Measurements from ENCODE around the gene VPS50. TPM values are rescaled to one million over a fixed set of nuclear protein-coding genes. Genes with fewer than 3 reads are reported as not detected.

The VPS50 gene
- 25.7 and 47.6 TPM in 2 replicates for total RNA-seq

GRCh38 chr7:93231799-93232672 is at the start of gene VPS50:
Gene VPS50, plus strand, starts transcription at chr7:93232366. Its CDS starts 102 bp downstream, at chr7:93232468.

GRCh38 chr7:93226310-93226709 is 5.9 kb upstream of the VPS50 start, which contains the start of gene HEPACAM2:
Gene HEPACAM2, minus strand, starts transcription at chr7:93226469.

Other genes starting within 250 kb of the VPS50 start
- 13.0 and 17.2 TPM in 2 replicates for gene SAMD9, start 114.4 kb upstream of the VPS50 start, total RNA-seq
- 20.4 and 26.6 TPM in 2 replicates for gene SAMD9L, start 84.0 kb upstream of the VPS50 start, total RNA-seq
- not detected in 2 replicates for gene HEPACAM2, start 5.9 kb upstream of the VPS50 start, total RNA-seq